Stimulated activated CD4-positive, alpha-beta T cell treated with anti-CD3 and anti-CD28 coated beads, TNF-alpha, amount 100 ng/mL, for 4 hours (primary cell): ENCODE measurements around the gene CERS6.
"Not testable (repeated sequence)": the region's sequence is repeated elsewhere in the genome, so short reads cannot be mapped to it uniquely, and the experiment has no call there.

Experiments used
- DNase-seq, 3 experiments: peaks; one replicate each; pipeline ENCODE4 v3.0.0-alpha.2; 2020; ENCODE audit warnings: low read depth in 3 of 3

Gene CERS6

GRCh38 chr2:168640039-168640438 is 184.0 kb downstream of the CERS6 start:
- no peak for DNase-seq

GRCh38 chr2:168641636-168642035 is 185.6 kb downstream of the CERS6 start:
- no peak for DNase-seq

GRCh38 chr2:168642873-168643272 is 186.8 kb downstream of the CERS6 start:
- no peak for DNase-seq

- DNase-seq, result no peak
These were observed 187.9 kb downstream of the CERS6 start for GRCh38 chr2:168643979-168644378.

- DNase-seq, result no peak
These were observed 189.7 kb downstream of the CERS6 start for GRCh38 chr2:168645696-168646338.

- no peak for DNase-seq
These were observed 193.0 kb downstream of the CERS6 start for GRCh38 chr2:168649105-168649504.

GRCh38 chr2:168649562-168649961 is 193.5 kb downstream of the CERS6 start:
- DNase-seq, result no peak

- DNase-seq, result no peak
These were observed 194.1 kb downstream of the CERS6 start for GRCh38 chr2:168650139-168650538.

- no peak for DNase-seq
These were observed 194.7 kb downstream of the CERS6 start for GRCh38 chr2:168650781-168651180.

- no peak for DNase-seq
These were observed 197.2 kb downstream of the CERS6 start for GRCh38 chr2:168652997-168653921.

GRCh38 chr2:168654705-168655104 is 198.6 kb downstream of the CERS6 start:
- no peak for DNase-seq

- DNase-seq, result no peak
These were observed 199.1 kb downstream of the CERS6 start for GRCh38 chr2:168655207-168655606.

GRCh38 chr2:168657378-168657777 is 201.3 kb downstream of the CERS6 start:
- DNase-seq, result not testable (repeated sequence)

GRCh38 chr2:168658706-168659105 is 202.6 kb downstream of the CERS6 start:
- no peak for DNase-seq

GRCh38 chr2:168660870-168661862 is 205.1 kb downstream of the CERS6 start:
- no peak for DNase-seq

- DNase-seq, result no peak
These were observed 205.8 kb downstream of the CERS6 start for GRCh38 chr2:168661863-168662256.

GRCh38 chr2:168662651-168663208 is 206.7 kb downstream of the CERS6 start:
- DNase-seq, result no peak

- DNase-seq, result no peak
These were observed 207.9 kb downstream of the CERS6 start for GRCh38 chr2:168663993-168664392.

- not testable (repeated sequence) for DNase-seq
These were observed 208.6 kb downstream of the CERS6 start for GRCh38 chr2:168664715-168665114.

GRCh38 chr2:168666339-168666738 is 210.3 kb downstream of the CERS6 start:
- no peak for DNase-seq

GRCh38 chr2:168667156-168667555 is 211.1 kb downstream of the CERS6 start:
- no peak for DNase-seq

GRCh38 chr2:168669151-168669550 is 213.1 kb downstream of the CERS6 start:
- no peak for DNase-seq
